Activated naive CD4-positive, alpha-beta T cell (primary cell): Measurements from ENCODE around the gene ADAM12.
A peak's percentile ranks its signal among the peaks of the same experiment; 100 is the strongest.
"Not testable (repeated sequence)": the region's sequence is repeated elsewhere in the genome, so short reads cannot be mapped to it uniquely, and the experiment has no call there.

Experiments used
- DNase-seq, 4 experiments: peaks; one replicate each; lab custom pipeline; 2025; lab: John Stamatoyannopoulos, UW

ADAM12 gene

DNA sequence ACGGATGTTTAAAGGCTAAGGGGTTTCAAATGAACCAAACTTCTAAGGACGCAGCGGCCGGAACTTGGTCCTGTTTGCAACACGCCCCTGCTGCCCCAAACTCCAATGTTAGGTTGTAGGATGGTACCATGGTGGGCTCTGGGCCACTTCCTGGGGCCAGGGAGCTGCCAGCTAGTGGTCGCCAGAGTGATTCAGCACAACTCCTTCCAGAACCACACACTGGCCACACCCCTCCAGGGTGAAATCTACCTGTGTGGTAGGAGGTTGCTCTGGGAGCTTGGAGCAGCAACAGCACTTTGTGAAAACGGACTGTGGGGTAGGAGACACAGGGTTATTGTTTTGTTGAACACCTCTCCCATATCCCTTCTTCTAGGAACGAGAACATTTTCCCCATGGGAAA is 330.8 kb downstream of the ADAM12 start:
- DNase-seq = no peak

DNA sequence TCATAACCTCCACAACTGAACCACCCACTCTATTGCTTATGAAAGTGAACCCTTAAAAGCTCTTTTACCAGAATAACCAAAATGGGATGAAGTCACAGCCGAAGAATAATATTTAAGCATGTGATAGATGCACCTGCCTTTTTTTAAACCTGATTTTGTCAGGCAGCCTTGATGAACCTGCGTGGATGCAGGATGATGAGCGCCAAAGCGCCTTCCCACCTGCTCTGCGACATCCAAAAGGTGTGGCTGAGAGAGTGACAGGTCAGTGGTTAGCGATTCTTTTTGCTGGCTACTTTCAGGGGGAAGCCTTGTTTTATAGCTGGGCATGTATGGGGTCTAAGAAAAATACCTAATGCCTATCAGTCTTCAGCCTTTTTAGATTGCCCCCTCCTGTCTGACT is 334.1 kb downstream of the ADAM12 start:
- DNase-seq = no peak

DNA sequence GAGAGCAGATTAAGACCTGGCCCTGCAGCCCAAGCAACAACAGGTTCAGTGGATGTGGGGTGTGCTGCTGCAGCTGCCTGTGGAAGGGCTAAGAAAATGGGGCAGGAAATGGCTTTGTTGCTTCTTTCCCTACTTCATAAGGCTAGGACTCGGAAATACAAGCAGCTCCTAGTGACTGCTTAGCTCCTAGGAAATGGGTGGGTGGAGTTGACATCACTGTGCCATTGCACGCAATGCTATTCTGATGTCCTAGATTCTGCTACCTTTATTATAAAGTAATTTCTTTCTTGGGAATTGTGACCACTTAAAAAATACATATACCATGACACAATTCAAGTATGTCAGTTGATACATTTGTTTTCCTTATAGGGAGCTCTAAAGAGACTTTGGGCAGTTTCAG is 336.1 kb downstream of the ADAM12 start:
- DNase-seq = no peak

DNA sequence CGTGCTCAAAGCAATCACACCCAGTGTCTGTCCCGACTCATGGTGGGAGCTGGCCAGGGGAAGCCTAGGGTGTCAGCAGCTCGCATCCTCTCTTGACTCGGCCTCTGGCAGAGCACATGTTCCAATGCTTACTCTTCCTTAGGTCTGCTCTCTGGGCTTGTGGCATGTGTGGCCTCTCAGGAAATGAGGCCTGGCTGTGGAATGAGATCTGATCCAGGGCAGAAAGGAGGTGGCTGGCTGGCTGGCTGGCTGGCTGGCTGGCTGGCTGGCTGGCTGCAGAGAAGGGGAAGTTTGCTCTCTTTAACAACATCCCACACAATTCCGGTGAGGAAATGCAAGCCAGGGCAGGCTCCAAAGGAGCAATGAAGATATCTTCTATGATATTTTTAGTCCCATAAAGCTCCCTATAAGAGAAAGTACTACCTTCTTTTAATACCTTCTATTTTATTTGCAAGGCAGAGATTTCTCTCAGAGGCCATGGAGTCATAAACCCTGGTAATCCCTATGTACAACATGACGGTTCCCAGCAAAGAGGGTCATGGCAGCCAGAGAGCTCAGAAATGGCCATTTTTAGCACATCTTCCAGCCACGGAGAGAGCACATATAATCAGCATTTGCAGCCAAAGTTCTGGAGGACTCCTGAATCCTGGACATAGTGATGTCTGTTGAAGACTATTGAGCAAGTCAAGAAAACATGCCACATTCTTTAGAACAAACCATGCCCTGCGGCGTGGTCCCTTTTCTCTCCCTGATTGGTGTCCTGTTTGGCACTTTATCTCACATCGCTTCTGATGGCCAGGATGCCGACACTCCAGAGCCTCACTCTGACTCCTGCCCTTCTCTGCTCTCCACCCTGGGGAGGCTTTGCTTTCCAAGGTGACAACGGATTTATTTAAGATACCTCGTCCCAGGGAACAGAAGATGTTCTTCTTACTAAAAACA is 338.2 kb downstream of the ADAM12 start:
- no peak for DNase-seq

DNA sequence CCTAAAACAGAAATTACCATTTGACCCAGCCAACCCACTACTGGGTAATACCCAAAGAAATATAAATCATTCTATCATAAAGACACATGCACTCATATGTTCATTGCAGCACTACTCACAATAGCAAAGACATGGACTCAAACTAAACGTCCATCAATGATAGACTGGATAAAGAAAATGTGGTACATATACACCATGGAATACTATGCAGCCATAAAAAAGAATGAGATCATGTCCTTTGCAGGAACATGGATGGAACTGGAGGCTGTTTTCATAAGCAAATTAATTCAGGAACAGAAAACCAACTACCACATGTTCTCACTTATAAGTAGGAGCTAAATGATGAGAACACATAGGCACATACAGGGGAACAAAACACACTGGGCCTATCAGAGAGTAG is 340.5 kb downstream of the ADAM12 start:
- DNase-seq = not testable (repeated sequence)

DNA sequence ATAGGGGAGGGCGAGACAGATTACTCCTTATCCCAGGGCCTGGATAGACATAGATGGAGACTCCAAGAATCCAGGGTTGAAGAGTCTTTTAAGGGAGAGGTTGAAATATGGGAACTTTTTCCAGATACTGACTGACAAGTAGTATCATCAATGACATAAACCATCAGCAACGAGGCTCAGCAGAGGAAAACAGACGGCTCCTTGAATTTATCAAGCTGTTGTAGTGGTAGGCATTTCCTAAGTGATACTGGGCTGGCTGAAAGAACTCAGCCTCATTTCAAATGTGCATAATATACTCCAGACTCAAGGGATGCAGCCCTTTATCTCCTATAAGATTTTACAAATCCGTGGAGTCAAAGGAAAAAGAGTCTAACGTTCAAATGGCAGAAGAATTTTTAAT is 341.4 kb downstream of the ADAM12 start:
- no peak for DNase-seq

DNA sequence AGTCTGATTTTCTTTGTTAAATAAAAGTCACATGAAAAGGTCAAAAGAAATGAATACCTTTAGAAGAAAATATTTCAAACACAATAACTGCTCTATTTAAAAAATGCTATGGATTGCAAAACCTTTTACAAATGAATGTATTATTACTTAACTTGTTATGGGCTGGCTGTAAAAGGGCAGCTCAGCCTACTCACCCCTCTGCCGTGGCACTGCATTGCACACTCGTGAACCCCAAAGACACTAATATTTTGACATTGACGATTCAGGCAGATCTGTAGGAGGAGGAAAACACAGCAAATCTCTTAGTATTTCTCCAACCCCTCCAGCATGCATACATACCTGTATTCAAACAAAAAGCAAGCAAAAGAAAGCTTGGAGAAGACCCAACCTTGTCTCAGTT is 342.4 kb downstream of the ADAM12 start:
- DNase-seq = no peak

DNA sequence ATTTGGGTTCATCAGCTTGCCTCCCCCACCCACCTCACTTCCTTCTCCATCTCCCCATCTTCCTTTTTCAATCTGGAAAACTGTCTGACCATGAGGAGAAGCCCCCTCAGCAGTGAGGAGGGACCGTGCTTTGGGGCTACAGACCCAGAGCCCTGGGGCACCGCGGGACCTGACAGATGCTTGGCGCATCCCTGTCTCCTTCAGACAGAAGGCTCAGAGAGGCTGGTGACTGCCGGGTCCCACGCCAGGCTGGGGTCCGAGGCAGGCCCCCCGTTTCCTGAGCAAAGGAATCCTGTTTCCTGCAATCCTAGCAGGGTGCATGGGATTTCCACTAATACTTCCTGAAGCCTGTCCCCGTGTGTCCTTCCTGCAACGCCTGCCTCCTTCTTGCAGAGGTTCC is 344.9 kb downstream of the ADAM12 start:
- DNase-seq = no peak

DNA sequence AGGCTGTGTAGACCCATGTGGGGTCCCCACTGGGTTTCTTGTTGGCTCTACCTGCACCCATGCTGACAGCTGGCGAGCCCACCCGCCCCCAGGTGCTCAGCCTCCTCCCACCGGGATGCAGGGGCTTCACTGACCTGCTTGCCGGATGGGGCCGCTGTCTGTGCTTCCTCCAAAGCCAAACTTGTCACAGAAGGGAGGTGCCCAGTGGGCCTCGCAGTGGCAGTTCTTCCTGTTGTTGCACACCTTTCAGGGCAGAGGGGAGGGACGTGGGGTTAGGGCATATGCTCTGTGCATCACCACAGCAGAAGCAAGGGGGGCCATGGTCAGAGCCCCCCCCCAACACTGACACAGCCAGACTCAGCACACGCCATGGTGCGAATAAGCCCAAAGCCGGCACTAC is 345.4 kb downstream of the ADAM12 start:
- DNase-seq = no peak

DNA sequence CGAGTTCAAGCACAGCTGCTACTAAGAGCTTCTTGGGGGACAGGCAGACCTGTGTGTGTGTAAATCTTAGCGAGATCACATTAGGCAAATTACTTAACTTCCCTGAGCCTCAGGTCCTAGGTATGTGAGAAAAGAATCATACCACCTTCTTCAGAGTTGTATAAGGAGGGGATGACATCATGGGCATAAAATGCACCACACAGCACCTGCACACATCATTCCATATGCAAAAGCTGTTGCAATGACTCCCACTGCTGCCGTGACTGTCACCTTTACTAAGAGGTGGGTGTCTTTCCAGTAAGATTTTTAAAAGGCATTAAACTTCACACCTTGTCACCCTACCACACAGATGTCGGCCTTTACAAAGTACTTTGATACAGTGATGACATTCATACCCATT is 345.9 kb downstream of the ADAM12 start:
- DNase-seq = no peak

DNA sequence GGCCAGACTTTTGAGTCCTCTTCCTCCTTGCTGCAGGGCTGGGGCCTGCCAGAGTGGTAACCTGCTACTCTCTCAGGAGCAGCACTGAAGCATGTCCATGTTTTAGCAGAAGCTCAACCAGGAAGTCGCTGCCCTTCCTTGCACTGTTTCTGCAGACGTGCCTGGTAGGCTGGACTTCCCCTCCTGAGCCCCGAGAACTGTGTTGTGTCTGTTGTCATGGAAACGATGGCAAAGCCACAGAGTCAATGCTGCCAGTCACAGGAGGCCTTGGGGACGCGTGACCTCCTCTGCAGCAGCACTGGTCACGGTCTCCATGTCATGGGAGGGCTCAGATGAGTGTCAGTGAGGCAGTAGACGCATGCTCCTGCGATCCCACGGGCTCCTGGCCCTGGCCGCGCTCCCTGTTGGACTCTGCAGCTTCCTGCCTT is 346.5 kb downstream of the ADAM12 start:
- DNase-seq = peak in 3 of 4 experiments; percentile 10 to 18 (median 11)

DNA sequence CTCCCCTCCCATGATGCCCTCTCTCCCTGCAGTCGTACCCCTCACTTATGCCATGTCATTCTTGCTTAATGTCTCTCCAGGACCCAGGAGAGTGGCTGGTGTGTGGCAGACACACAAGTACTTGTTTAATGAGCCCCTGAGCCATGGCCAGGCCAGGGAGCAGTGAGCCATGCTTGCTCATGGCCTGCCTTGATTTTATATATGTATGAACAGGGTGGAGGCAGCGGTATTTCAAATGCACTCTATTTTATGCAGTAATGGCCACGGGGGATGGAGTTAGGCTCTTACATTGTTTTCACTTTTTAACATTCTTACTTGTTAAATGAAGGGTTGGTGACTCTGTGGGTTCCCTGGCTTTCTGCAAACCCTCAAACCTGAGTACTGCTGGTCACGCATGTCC is 347.2 kb downstream of the ADAM12 start:
- no peak for DNase-seq

DNA sequence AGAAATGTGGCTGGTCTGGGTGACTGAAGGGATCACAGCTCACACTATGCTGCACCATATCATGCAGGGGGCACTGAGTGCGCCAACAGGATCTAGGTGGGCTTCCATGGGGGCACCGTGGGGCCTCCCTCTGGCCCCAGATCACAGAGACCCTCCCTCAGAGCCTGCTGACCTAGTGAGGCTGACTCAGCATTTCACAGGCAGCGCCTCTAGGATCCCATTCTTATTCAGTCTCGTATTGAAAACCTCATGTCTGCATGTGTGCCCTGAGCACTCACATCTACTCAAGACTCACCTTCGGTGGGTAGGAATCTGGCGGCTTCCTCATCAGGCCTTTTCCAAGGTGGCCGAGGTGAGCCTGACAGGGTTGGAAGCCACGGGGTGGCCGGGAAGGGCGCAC is 350.3 kb downstream of the ADAM12 start:
- DNase-seq = no peak

DNA sequence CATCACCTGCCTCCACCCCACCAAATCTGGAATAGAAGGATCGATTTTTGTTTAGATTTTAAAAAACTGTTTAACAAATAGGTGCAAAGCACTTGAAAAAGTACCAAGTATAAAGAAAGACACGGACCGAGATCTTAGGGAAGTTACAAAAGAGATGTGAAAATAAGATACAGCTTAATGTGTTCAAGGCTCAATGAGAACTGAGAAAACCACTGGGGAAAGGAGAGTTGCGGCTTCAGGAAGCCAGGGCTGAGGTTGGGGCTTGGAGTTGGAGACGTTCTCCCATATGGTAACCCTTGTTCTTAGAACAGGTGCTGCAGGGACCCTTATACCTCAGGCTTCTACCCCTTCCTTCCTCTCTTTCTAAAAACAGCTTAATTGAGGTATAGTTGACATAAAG is 351.8 kb downstream of the ADAM12 start:
- no peak for DNase-seq

DNA sequence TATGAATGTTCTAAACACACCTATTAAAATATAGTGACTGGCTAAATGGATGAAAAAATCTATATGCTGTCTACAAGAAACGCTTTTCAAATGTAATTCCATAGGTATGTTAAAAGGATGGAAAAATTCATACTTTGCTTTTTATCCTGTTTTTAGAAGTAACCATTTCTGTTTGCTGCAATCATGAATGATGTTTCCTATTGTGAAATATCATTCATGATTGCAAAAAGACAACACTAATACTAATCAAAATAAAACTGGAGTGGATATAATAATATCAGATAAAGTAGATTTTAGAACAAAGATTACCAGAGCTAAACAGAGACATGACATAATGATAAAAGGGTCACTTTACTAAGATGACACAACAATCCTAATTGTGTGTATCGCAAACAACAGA is 353.7 kb downstream of the ADAM12 start:
- DNase-seq = no peak

DNA sequence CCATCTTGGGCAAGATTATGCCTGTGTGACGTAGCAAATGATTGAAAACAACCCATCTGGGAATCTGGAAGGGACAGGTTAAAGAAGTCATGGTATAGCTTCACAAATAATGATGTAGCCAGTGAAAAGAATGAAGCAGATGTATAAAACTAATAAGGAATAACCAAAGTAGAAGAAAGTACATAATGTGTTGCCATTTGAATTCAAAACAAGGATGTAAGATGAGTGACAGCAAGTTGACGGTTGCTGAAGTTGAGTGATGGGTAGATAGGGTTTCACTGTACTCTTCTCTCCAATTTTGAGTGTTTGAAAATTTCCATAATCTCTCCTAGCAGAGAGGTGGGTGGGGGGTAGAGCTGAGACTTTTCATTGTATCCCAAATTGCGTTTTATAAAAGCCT is 358.3 kb downstream of the ADAM12 start:
- DNase-seq = no peak

DNA sequence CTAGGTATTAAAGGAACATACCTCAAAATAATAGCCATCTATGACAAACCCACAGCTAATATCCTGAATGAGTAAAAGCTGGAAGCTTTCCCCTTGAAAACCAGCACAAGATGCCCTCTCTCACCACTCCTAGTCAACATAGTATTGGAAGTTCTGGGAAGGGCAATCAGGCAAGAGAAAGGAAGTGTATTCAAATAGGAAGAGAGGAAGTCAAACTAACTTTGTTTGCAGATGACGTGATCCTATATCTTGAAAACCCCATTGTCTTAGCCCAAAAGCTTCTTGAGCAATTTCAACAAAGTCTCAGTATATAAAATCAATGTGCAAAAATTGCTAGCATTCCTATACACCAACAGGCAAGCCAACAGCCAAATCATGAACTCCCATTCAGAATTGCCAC is 360.6 kb downstream of the ADAM12 start:
- no peak for DNase-seq

DNA sequence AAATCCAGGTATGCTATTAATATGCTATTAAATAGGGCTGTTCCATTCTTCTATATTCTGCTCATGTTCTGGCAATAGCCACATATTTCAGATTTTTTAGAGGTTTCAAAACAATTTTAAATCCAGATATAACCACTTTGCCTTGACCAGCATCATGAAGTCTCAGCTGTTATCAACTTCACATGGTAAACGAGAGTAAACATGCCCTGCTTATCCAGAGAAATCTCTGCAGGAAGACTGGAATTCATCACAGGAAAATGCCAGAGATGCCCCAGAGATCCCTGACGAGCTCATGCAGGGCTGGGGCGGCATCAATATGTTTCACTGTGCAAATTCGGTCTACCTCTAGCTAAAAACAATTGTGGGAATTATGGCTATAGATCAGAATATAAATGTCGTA is 365.4 kb downstream of the ADAM12 start:
- DNase-seq = no peak

DNA sequence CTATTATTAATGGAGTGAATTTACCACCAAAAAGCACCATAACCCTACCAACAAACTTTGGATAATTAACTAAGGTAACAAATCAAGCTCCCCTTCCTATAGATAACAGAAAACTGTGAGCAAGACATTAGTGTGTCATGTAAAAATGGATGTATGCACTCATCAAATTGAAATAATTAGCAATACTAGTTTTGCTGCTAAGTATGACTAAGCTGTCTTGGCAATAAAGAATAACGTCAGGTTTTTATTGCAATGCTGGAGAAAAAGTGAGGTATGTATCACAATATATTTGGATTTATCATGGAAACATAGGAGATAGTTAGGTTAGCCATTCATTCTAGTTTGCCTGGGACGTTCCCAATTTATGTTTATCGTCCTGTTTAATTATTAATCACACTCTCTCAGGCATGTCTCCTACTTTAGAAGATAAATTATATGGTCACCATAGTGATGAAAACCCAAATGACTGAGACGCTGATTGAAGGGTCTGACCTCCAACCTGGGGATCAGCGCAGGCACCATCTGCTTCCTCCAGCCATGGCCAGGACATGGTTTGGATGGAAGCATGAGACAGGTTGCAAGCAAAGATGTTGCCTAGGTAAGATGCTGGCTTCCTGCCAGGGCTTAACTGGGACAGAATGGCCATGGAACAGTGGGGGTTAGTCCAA is 366.3 kb downstream of the ADAM12 start:
- DNase-seq = no peak

DNA sequence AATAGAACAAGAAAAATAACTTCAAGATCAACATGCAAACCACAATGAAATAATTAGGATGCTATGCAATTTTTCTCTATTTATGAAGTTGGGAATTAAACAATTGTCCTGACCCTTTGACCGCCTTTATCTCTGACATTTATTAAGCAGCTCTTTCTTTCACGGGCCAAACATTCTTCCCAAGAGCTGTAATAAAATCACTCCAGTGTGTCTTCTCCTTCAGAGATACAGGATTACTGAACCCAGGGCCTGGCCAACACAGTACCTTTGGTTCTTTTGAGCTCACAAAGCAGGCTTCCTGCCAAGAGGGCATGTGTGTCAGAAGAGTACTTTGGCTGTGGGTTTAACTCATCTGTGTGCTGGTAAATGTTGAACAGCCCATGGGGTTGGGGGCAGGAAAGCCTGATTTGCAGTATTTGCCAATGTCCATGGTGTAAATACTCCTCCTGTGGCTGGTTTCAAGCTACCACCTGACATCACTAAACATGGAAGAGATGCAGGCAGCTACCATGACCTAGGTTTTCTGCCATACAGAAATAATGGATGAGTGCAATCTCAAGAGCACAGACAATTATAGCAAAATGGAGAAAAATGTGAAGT is 370.2 kb downstream of the ADAM12 start:
- DNase-seq = no peak

DNA sequence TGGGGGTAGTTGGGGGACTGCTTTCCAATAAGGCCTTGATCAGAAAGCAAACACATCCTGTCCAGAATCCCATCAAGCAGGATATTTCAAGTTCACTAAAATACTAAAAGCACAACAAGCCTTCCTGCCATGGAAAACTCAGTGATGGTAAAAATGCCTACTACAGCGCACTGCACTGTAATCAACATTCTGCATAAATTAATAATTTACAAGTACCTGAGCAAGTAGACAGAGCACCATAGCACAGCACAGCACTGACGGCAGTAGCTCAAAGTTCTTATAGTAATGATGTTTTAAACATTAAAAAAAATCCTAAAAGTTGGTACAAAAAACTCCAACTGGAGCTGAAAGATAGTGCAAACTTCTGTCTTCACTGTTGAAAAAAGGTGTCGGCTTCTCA is 371.4 kb downstream of the ADAM12 start:
- no peak for DNase-seq

DNA sequence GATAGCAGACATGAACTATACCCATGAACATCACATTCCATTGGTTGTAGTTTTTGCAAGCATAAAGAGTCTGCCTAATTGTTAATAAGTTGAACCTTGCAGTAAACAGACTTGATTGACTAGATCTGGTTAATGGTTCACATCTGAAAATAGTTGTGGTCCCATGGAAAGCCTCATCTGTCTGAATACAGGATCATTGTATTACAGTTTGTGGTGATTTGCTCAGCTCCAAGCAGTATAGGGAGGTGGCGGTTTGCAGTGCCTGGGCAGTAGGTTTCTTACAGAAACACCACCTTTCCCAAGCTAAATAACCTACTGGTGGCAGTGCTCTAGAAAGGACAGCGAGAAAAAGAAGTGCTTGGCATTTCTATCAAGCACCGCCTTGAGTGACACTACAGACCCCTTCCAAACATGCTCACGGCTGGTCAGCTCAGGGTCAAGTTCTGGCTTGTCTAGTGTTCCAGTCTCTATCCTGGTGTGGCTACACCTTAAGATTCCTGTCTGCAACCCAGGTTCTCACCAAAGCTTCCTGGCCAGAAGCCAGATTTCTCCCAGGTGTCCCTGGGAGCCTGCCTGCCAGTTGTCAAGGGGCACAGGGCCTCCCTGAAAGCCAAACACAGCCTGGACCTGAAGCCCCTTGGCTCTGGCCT is 372.0 kb downstream of the ADAM12 start:
- no peak for DNase-seq

DNA sequence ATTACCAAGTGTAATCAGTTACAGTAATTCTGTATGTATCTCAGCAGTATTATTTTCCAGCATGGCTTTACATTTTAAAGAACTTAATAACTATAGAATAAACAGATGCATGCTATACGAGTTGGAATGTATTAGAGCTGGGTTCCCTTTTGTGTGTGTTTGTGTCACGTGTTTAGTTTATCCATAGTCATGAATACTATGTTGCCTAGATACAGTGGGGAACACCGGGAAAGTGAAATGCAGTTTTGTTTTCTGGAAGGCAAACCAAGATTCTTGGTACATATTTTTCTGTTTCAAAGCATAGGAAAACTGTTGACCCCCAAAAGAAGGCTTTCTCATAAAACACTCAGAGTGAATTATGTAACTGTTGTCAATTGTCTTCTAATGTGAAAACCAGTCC is 372.9 kb downstream of the ADAM12 start:
- DNase-seq = no peak
